HepG2 (cell line): ENCODE results near the gene PM20D1. TPM values are rescaled to one million over a fixed set of nuclear protein-coding genes. Genes with fewer than 3 reads are reported as not detected.

Experiments
- ATAC-seq: fragments of 200-7000 bp; cut with Tn5 transposase; 3 replicates; pipeline ENCODE4 v1.9.1; 2020; ENCODE audit warnings: mild to moderate bottlenecking, moderate library complexity
- BruUV-seq: library from RNA; stranded (reverse); fragments of 400-500 nt; replicated peaks from 2 replicates; lab custom pipeline; 2021; lab: Mats Ljungman, UMichigan
- CTCF ChIA-PET: fragments of 300-600 bp; formaldehyde crosslinking; extraction: SDS; loops from one replicate; lab custom pipeline; 2021; ENCODE audit warnings: low total read pairs, inconsistent platforms, low intra/inter-chr PET ratio; lab: Yijun Ruan, JAX
- POLR2A ChIA-PET: fragments of 350-600 bp; sonication (Branson Sonifier 250); formaldehyde crosslinking; loops from one replicate; lab custom pipeline; 2020; ENCODE audit warnings: antibody characterized with exemption, inconsistent platforms; lab: Yijun Ruan, JAX
- DNase-seq: peaks from one replicate; pipeline ENCODE4 v3.0.0-alpha.2; 2015; ENCODE audit warnings: low spot score
- FAIRE-seq: peaks from 3 replicates; lab custom pipeline; 2011; peaks lifted over from hg19 to GRCh38; lab: Jason Lieb, UNC
- H2AFZ ChIP-seq: one replicate; pipeline ENCODE4 v1.6.1; 2011; ENCODE audit warnings: low read length, inconsistent platforms
- H3K27ac ChIP-seq: fragments of 300-600 bp; 3 replicates; pipeline ENCODE4 v1.8.0; 2011; ENCODE audit warnings: mixed run types, mild to moderate bottlenecking, mixed read lengths, low read length, inconsistent platforms; ENCODE audit not compliant: insufficient read depth; ENCODE audit errors: extremely low read length
- H3K27me3 ChIP-seq, 2 experiments: fragments of 200-600 bp in 1 of 2; 2 replicates in 1 of 2; 3 replicates in 1 of 2; pipeline versions ENCODE4 v1.6.0 to v1.8.0; 2011; ENCODE audit warnings: low read length in 2 of 2, mild to moderate bottlenecking in 2 of 2, moderate library complexity in 2 of 2, inconsistent platforms in 1 of 2; ENCODE audit not compliant: insufficient read depth in 2 of 2, control insufficient read depth in 1 of 2
- H3K36me3 ChIP-seq, 2 experiments: fragments of 200-600 bp in 1 of 2; replicated peaks in 1 of 2; 2 replicates in 1 of 2; 3 replicates in 1 of 2; pipeline versions ENCODE4 v1.5.1 to v1.8.0; 2011; ENCODE audit warnings: low read length in 2 of 2, inconsistent platforms in 1 of 2; ENCODE audit not compliant: insufficient read depth in 2 of 2, control insufficient read depth in 1 of 2
- H3K4me1 ChIP-seq: 2 replicates; pipeline ENCODE4 v1.5.1; 2012; ENCODE audit warnings: low read length, inconsistent platforms; ENCODE audit not compliant: insufficient read depth
- H3K4me2 ChIP-seq: 2 replicates; pipeline ENCODE4 v1.6.0; 2011; ENCODE audit warnings: low read depth, low read length, inconsistent platforms
- H3K4me3 ChIP-seq, 3 experiments: fragments of 200-600 bp in 1 of 3; sonication (generic), shearing (Covaris generic) in 1 of 3; replicated peaks in 1 of 3; 2 replicates each; pipeline ENCODE4 v1.5.1; 2011 to 2016; ENCODE audit warnings: low read length in 3 of 3, inconsistent platforms in 2 of 3, low read depth in 2 of 3, mild to moderate bottlenecking in 2 of 3, control low read depth in 1 of 3, mixed read lengths in 1 of 3; ENCODE audit not compliant: insufficient read depth in 1 of 3
- H3K79me2 ChIP-seq: one replicate; pipeline ENCODE4 v1.6.1; 2011; ENCODE audit warnings: low read length, inconsistent platforms; ENCODE audit not compliant: insufficient read depth
- H3K9ac ChIP-seq: 2 replicates; pipeline ENCODE4 v1.6.0; 2011; ENCODE audit warnings: mild to moderate bottlenecking, low read depth, low read length, inconsistent platforms; ENCODE audit not compliant: insufficient read depth
- H3K9me3 ChIP-seq: 2 replicates; pipeline ENCODE4 v1.5.1; 2012; ENCODE audit warnings: mild to moderate bottlenecking, low read length
- H4K20me1 ChIP-seq: 2 replicates; pipeline ENCODE4 v1.6.0; 2011; ENCODE audit warnings: inconsistent platforms, mild to moderate bottlenecking, low read length, moderate library complexity; ENCODE audit not compliant: insufficient read depth
- GABPA ChIP-seq, 2 experiments: IDR thresholded peaks; 2 replicates each; pipeline ENCODE4 v1.6.1; 2011 to 2016; ENCODE audit warnings: low read depth in 2 of 2, low read length in 1 of 2, missing biosample characterization in 1 of 2, missing genetic modification characterization in 1 of 2
- NR2F1 ChIP-seq, 2 experiments: fragments of 450-650 bp in 1 of 2; formaldehyde crosslinking in 1 of 2; IDR thresholded peaks; 2 replicates each; pipeline versions ENCODE4 v1.5.0 to v1.6.1; 2016 to 2020; ENCODE audit warnings: mild to moderate bottlenecking in 1 of 2, missing compliant biosample characterization in 1 of 2, missing genetic modification reagents in 1 of 2, moderate library complexity in 1 of 2
- TCF7 ChIP-seq: sonication (generic); IDR thresholded peaks from 2 replicates; pipeline ENCODE4 v1.6.1; 2016; ENCODE audit warnings: antibody characterized with exemption, low read depth
- YEATS2 ChIP-seq: sonication (generic); formaldehyde crosslinking; IDR thresholded peaks from 2 replicates; pipeline ENCODE4 v1.4.0; 2020; ENCODE audit warnings: missing genetic modification reagents, borderline replicate concordance
- ZBED4 ChIP-seq: sonication (generic); formaldehyde crosslinking; IDR thresholded peaks from 2 replicates; pipeline ENCODE4 v1.4.0; 2020; ENCODE audit warnings: missing genetic modification reagents, borderline replicate concordance
- ZBTB25 ChIP-seq: IDR thresholded peaks from 2 replicates; pipeline ENCODE4 v1.6.1; 2018; ENCODE audit warnings: missing genetic modification reagents
- ZNF577 ChIP-seq: sonication (generic); formaldehyde crosslinking; IDR thresholded peaks from 2 replicates; pipeline ENCODE4 v1.4.0; 2020; ENCODE audit warnings: mild to moderate bottlenecking, low read depth, missing genetic modification reagents, borderline replicate concordance
- in situ Hi-C: cut with HindIII; loops from 2 replicates; pipeline ENCODE4 v1.10.0; 2017; ENCODE audit warnings: low pct_unique_long_range_greater_than_20kb; ENCODE audit not compliant: extremely low pct_ligation_motif_present
- intact Hi-C: fragments of 100-400 bp; cut with micrococcal nuclease; formaldehyde crosslinking; loops from one replicate; pipeline ENCODE4 v1.10.0; 2022; ENCODE audit not compliant: unreplicated experiment
- polyA plus RNA-seq, 8 experiments: library from polyadenylated mRNA; depleted of rRNA in 3 of 8; stranded (reverse) in 7 of 8; unstranded in 1 of 8; fragments of >200 nt; fragmentation: Illumina TruSeq in 4 of 8; extraction: Trizol in 4 of 8; gene quantifications; 2 replicates each; pipeline versions ENCODE4 v1.2.1 to v1.2.3, GENCODE V29; 2011 to 2016; ENCODE audit warnings: low read depth in 4 of 8, missing spikeins in 1 of 8, mixed read lengths in 1 of 8; ENCODE audit not compliant: insufficient read depth in 1 of 8
- total RNA-seq, 5 experiments: library from RNA; depleted of rRNA; stranded (reverse); fragments of >200 nt; fragmentation: Illumina TruSeq; extraction: Trizol; gene quantifications; 2 replicates each; pipeline ENCODE4 v1.2.3, GENCODE V29; 2016; ENCODE audit warnings: low read depth in 1 of 5

Gene PM20D1
- total and polyA plus RNA-seq, 2 of the 13 experiments (the other 11 are each of a cell fraction or from before 2014, with no cell fraction given) = not detected

DNA sequence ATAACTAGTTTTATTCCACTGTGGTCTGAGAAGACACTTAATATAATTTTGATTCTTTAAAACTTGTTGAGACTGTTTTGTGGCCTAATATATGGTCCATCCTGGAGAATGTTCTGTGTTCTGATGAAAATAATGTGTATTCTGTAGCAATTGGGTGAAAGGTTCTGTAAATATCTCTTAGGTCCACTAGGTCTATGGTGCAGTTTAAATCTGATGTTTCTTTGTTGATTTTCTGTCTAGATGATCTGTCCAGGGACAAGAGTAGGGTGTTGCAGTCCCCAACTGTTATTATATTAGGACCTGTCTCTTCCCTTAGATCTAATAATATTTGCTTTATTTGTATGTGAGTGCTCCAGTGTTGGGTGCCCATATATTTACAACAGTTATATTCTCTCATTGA, 33.9 kb upstream of the PM20D1 start:
- Histone ChIP-seq H4K20me1 (no peaks in the 10 kb centered on the region), H3K79me2 (no peaks in the 10 kb centered on the region), H3K9ac (no peak overlapping the region), H3K27me3 (no peaks in the 10 kb centered on the region)
- POLR2A ChIA-PET = no interaction called here
- no peak for DNase-seq
- in situ Hi-C loops (no loop called here), intact Hi-C loops (no loop called here)
- TF ChIP-seq ZBTB25 (CRISPR knock-in tag) (no peak), GABPA (IDR thresholded peaks at IDR 0.05; ENCODE audit: low read depth, low read length) (no peak), GABPA (CRISPR knock-in tag; IDR thresholded peaks at IDR 0.05; ENCODE audit: low read depth) (no peak), ZBED4 (CRISPR knock-in tag) (no peak), YEATS2 (CRISPR knock-in tag) (no peak), TCF7 (no peak), NR2F1 (CRISPR knock-in tag; IDR thresholded peaks at IDR 0.05) (no peak), ZNF577 (no peak)
- TF ChIP-seq, all 625 proteins: peak for 0
- Histone ChIP-seq H2AFZ (no peak overlapping the region), H3K9me3 (no peaks in the 10 kb centered on the region), H3K4me1 (no peaks in the 10 kb centered on the region), H3K36me3 (no peaks in the 10 kb centered on the region), H3K4me2 (no peak overlapping the region), H3K4me3 (no peak overlapping the region), H3K27ac (no peak overlapping the region)
- CTCF ChIA-PET = no interaction called here
- FAIRE-seq = no peak
- no TSS peak for BruUV-seq
- ATAC-seq = no peak
